ENCODE data around the gene PXDN. TPM values are rescaled to one million over a fixed set of nuclear protein-coding genes. Genes with fewer than 3 reads are reported as not detected.

PXDN gene
- total and polyA plus RNA-seq, 9 of the 15 experiments (the other 6 are each of a cell fraction or from before 2014, with no cell fraction given), result 0.49 TPM; not detected in 8

GRCh38 chr2:1740716-1741589 lies 3.4 kb downstream of the PXDN start:
- intact Hi-C loops (cut with micrococcal nuclease) (no loop called here), in situ Hi-C loops (cut with MboI) (no loop called here)
- Histone ChIP-seq H3K27ac (ENCODE audit: extremely low read depth, low read depth, low read length) (no peak overlapping the region), H4K20me1 (replicated peaks; ENCODE audit: control insufficient read depth, insufficient read depth, low read length) (no peaks in the 10 kb centered on the region), H3K4me3 (no peak overlapping the region), H3K4me1 (replicated peaks in 1 of 2; ENCODE audit: control insufficient read depth in 2 of 2, insufficient read depth in 2 of 2, low read length in 2 of 2) (no peaks in the 10 kb centered on the region), H3K79me2 (ENCODE audit: control insufficient read depth, insufficient read depth, low read length) (no peaks in the 10 kb centered on the region), H3K4me2 (ENCODE audit: insufficient read depth, low read length) (no peak overlapping the region), H3K36me3 (ENCODE audit: control insufficient read depth, insufficient read depth, low read length) (no peaks in the 10 kb centered on the region), H2AFZ (ENCODE audit: low read depth, low read length) (no peak overlapping the region), H3K27me3 (ENCODE audit: control insufficient read depth in 2 of 2, insufficient read depth in 2 of 2, low read length in 2 of 2) (peaks cover 0 to 15% of the 10 kb centered on the region in 2 experiments; a peak in 2 of 5 replicates), H3K9me1 (ENCODE audit: control insufficient read depth, insufficient read depth, low read length) (no peaks in the 10 kb centered on the region), H3K9me3 (replicated peaks; ENCODE audit: control insufficient read depth, insufficient read depth, low read depth, low read length) (no peaks in the 10 kb centered on the region), H3K9ac (ENCODE audit: insufficient read depth in 1 of 2, low read depth in 2 of 2, low read length in 2 of 2) (no peak overlapping the region)
- 3% methylated on average over 19 of the region's 24 CpGs for WGBS (ENCODE audit: insufficient coverage, low coverage, missing lambda C conversion rate)
- ChIA-PET CTCF (ENCODE audit: low intra/inter-chr PET ratio) (no interaction called here), POLR2A (interaction anchor here (0.6 kb wide), 1 partner anchor 487 kb away, joined by 3 read pairs; no protein-coding TSS in a partner anchor)
- DNase-seq (ENCODE audit: extremely low read depth in 1 of 4, low spot score in 3 of 4) (no peak), ATAC-seq (no peak), FAIRE-seq (no peak)
- TF ChIP-seq FUS (optimal IDR thresholded peaks at IDR 0.05; ENCODE audit: low read depth, low read length), result no peak
- TF ChIP-seq NEUROD1 (IDR thresholded peaks at IDR 0.05; ENCODE audit: borderline replicate concordance, low read depth, low read length, partially characterized antibody), result no peak
- TF ChIP-seq KAT7 (CRISPR knock-in tag; IDR thresholded peaks at IDR 0.05; ENCODE audit: borderline replicate concordance), result no peak
- no TSS peak for BruUV-seq (replicated peaks)

Measured in K562 (cell line).